Raji (cell line): ENCODE data around the gene PPP4R4.
A peak's percentile ranks its signal among the peaks of the same experiment; 100 is the strongest.

ENCODE experiments used
- POLR2A ChIP-seq: IDR thresholded peaks from 2 replicates; pipeline ENCODE4 v1.6.1; 2011; ENCODE audit warnings: low read depth, low read length, control low read depth; ENCODE audit not compliant: insufficient read depth

The PPP4R4 gene, protein sequence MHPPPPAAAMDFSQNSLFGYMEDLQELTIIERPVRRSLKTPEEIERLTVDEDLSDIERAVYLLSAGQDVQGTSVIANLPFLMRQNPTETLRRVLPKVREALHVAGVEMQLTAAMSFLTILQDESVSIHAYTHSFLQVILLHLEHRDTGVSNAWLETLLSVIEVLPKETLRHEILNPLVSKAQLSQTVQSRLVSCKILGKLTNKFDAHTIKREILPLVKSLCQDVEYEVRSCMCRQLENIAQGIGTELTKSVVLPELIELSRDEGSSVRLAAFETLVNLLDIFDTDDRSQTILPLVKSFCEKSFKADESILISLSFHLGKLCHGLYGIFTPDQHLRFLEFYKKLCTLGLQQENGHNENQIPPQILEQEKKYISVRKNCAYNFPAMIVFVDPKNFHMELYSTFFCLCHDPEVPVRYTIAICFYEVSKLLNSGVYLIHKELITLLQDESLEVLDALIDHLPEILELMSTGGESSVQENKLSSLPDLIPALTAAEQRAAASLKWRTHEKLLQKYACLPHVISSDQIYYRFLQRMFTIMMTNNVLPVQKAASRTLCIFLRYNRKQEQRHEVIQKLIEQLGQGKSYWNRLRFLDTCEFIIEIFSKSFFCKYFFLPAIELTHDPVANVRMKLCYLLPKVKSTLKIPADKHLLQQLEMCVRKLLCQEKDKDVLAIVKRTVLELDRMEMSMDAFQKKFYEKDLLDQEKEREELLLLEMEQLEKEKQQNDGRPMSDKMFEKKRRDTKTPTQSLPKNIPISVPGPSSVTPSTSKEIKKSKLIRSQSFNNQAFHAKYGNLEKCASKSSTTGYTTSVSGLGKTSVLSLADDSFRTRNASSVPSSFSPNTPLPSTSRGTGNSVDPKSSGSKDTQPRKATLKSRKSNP

DNA sequence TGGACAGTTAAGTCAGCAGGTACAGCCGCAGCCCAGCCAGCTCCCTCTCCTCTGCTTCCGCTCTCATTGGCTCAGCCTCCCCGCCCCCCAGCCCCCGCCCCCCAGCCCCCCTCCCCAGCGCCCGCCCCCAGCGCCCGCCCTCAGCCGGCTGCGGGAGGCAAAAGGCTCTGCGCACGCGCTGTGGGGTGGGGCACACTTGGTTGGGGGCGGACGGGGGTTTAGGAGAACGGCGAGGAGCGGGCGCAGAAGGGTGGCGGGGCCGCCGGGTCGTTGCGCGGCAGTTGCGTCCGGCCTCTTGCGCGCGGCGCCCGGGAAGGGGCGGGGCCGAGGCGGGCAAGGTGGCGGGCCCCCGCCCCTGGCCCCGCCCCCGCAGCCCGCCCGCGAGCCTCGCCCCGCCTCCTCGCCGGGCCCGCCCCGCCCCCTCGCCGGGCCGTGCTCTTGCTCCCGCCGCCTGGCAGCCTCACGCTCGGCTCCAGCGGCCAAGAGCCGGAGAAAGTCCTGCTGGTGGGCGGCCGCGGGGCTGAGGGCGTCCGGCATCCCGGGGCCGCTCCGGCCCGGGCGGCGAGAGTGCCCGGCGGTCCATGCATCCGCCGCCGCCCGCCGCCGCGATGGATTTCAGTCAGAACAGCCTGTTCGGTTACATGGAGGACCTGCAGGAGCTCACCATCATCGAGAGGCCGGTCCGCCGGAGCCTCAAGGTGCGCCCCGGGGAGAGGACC, at the start of gene PPP4R4:
Gene PPP4R4 (plus strand): TSS at position 438 of the 719 bp plus-strand sequence. CDS start 144 bp downstream, at position 582.
- TF ChIP-seq POLR2A, result peak; percentile 41

DNA sequence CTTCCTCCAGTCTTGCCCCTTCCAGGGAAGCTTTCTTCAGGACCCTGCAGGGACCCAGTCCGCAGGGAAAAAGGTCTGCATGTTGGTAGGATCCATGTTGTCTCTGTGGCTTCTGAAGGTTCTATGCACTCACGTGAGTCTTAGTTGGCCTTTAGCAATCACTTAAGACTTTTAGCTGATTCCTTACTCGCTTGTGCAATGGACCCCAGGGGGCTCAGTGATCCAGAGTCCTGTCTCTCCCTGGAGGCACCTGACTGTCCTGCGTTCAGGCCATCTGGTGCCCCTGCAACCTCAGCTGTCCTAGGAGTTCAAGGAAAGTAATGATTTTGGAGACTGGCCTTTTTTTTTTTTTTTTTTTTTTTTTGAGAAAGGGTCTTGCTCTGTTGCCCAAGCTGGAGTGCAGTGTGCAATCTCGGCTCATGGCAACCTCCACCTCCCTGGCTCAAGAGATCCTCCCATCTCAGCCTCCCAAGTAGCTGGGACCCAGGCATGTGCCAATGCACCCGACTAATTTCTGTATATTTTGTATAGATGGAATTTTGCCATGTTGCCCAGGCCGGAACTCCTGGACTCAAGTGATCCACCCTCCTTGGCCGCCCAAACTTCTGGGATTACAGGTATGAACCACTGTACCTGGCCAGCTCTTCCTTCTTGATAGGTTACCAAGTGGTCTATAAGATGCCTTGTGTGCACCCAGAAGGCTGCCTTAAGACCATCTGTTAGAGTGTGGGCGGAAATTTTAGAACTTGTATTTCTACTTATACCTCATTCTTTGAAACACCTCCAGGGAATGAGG, 49.3 kb upstream of the PPP4R4 start:
- no peak for TF ChIP-seq POLR2A

DNA sequence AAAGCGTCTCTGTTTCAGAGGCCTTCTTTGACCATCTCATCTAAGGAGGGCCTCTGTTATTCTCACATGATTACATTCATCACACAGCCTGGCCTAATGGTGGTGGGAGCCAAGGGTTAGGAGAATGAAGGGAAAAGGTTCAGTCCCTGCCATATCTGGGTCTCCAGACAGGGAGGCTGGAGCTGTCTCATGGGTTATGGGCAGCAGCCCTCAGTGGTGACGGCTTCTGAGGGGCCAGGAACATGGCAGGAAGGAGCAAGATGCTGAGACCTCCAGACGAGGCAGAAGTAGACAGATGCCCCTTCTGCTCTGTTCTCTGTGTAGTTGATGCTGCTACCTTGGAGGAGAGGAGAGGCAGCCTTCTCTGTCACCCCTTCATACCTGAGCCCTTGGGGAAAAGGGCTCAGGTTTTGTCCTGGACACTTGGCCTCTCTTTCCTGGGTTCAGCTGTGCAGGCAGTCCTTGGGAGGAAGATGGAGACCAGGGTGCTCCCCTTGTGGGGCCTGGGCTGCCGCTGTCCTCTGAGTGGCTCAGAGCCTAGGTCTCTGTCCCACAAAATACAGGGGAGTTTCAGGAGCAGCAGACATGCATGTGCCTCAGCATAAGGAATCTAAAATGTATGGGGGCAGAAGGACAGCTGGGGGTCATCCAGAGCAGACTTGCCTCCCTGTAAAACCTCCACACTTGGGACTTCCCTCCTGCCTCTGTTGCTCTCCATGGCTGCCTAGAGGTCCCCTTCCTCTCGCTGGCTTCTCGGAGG, 48.3 kb upstream of the PPP4R4 start:
- no peak for TF ChIP-seq POLR2A

DNA sequence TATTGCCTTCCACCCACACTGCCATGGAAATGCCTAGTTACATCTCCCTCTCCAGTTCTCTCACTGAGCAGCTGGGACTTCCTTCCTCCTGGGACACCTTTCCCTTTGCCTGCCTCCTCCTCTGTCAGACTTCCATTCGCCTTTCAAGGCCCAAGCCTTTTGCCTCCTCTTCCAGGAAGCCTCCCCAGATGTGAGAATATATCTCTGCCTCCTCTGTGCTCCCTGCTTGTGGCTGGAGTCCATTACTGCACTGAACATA, 47.8 kb upstream of the PPP4R4 start:
- TF ChIP-seq POLR2A, result no peak

DNA sequence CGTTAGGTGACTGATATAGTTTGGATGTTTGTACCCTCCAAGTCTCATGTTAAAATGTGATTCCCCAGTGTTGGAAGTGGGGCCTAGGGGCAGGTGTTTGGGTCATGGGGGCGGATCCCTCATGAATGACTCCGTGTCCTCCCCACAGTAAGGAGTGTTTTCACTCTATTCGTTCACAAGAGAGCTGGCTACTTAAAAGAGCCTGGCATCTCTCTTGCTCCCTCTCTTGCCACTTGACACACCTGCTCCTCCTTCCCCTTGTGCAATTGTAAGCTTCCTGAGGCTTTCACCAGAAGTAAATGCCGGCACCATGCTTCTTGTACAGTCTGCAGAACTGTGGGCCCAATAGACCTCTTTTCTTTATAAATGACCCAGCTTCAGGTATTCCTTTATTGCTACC, 47.3 kb upstream of the PPP4R4 start:
- TF ChIP-seq POLR2A, result no peak

DNA sequence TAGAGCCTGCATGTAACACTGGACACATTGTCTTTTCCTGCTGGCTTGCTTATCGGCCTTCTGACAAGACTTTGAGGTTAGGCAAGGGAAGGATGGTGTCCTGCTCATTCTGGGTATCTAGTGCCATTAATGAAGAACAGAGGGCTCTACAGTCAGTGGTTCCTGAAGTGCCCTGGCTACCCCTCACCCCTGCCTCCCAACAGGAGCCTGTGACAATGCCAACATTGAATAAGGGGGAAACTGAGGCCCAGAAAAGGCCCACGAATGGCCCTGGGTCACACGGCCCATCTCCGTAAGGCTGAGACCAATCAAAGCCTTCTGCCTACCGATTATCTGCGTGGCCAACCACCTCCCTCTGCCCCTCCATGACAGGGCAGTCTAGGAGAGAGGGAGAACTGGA, 46.8 kb upstream of the PPP4R4 start:
- no peak for TF ChIP-seq POLR2A

DNA sequence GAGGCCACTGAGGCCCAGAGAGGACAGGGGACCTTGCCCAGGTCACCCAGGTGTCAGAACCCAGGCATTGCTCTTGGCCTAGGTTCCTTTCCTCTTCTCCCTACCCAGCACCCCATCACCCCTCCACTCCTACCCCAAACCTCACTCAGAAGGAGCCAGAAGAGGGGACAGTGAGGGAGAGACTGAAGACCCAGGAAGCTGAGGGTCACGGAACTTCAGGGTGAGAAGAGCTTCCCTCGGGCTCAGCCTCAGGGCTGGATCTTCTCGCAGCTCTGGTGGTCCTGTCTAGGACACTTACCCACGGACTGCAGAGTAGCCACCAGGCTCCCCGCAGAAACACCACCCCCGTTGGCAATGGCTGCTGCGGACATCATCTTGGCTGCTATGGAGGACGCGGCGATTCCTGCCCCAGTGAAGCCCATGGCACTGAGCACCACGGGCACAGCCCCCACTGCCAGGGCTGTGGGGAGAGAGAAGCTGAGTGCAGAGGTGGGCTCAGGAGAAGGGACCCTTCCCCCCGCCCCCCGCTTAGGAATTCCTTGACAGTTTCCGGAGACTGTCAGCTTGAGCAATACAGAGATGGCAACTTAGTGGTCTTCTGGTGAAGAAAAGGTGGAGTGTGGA, 45.8 kb upstream of the PPP4R4 start:
- no peak for TF ChIP-seq POLR2A

DNA sequence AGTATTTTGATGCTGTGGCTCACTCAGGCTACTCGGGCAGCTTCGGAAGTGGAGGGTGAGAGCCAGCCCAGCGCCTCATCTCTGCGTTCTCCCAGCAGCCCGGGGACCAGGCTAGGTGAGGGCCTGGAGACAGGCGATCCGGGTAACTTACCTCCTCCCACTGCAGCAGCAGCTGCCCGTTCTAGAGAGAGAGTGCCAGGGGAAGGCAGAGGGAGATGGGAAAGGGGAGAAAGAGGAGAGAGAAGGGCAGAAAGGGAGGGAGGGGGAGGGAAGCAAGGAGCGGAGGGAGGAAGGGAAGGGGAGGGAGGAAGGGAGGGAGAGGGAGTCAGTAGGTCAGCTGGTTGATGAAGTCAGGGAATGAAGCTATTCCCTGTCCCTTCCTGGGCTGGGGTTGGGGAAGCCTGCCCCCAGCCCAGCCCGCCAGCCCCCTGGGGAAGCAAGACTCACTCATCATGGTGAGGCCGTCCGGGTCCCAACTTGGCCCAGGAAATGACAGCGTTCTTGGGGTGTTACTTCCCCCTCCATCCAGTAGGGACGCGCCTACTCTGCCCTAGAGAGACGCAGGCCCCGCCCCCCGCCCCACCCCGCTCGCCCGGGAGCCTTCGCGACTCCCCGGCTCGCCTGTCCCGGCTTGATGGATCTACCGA, 44.9 kb upstream of the PPP4R4 start, which contains the start of gene IFI27L2:
Gene IFI27L2 (minus strand): TSS at position 494 of the 647 bp plus-strand sequence. CDS start 40 bp downstream, at position 454.
- TF ChIP-seq POLR2A, result peak; percentile 36; the same call in 1 of the 2 replicates

DNA sequence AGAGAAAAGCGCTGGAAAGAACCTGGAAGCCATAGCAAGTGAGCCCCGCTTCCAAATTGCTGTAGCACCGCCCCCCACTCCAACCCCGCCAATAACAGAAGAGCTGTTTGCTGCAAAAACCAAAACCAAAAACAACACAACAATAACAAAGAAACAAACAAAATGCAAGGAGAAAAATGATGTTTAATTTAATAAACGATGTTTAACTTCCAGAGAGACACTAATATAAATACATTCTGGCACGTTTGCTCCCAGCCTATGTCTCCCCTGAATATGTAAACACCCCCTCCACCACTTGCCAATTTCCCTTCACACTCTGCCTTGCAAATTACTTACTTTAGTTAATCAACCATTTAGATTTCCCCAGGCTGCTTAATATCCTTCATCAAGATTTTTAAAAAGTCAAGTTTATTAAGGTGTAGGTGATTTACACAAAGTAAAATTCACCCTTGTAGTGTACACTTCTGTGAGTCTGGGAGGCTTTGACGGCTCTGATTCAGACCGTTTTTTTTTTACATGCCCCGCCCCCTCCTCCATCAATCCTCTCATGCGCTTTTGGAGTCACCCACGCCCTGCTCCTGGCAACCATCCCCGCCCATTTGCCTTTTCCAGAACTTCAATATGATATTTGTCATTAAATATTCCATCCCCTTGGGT, 44.2 kb upstream of the PPP4R4 start:
- TF ChIP-seq POLR2A, result no peak

DNA sequence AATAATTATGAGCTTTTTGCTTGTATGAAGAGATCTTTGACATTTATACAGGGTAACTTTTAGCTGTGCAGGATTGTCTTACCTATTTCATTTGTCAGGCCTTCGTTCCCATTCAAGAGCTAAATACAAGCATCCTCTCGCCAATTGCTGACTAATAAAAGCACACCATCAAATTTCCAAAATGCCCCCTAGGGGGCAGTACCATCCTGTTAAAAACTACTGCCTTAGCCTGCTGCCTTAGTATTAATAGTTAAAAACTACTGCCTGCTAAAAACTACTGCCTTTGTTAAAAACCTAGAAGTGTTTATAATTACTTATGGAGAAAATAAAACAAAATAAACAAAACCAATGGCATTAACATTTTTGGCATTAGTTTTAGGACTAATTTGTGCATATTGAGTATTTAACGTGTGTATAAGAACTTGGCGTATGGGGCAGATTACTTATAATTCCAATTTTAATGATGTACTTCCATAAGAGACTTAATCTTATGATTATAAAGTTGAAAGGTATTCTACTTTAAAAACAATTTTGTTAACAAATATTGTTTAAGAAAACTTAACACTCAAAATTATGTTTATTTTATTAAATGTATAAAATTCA, 41.7 kb upstream of the PPP4R4 start:
- no peak for TF ChIP-seq POLR2A

DNA sequence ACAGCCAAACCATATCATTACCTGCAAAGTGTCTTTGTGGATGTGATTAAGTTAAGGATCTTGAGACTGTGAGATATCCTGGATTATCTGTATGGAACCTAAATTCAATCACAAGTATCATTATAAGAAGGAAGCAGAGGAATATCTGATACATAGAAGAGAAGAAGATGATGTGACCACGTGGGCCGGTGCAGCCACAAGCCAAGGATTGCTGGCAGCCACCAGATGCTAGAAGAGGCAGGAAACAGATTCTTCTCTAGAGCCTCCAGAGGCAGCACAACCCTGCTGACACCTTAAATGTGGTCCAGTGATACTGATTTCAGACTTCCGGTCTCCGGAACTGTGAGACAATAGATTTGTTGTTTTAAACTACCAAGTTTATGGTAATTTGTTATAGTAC, 38.6 kb upstream of the PPP4R4 start:
- no peak for TF ChIP-seq POLR2A
